Activated CD4-positive, alpha-beta memory T cell treated with anti-CD3 and anti-CD28 coated beads, Interleukin-2, amount 10 ng/mL, durations not matched to agents 7 days and 5 days (primary cell): Measurements from ENCODE around the gene FAM111B. TPM values are rescaled to one million over a fixed set of nuclear protein-coding genes. Genes with fewer than 3 reads are reported as not detected.
"Not testable (repeated sequence)": the region's sequence is repeated elsewhere in the genome, so short reads cannot be mapped to it uniquely, and the experiment has no call there.

Experiments
- CTCF ChIA-PET: fragments of 350-600 bp; sonication (Branson Sonifier 250); formaldehyde crosslinking; loops from one replicate; lab custom pipeline; 2021; ENCODE audit warnings: antibody characterized with exemption, inconsistent platforms; lab: Charles Lee
- POLR2A ChIA-PET: fragments of 350-600 bp; sonication (Branson Sonifier 250); formaldehyde crosslinking; loops from one replicate; lab custom pipeline; 2021; ENCODE audit warnings: antibody characterized with exemption; lab: Charles Lee
- DNase-seq: peaks from one replicate; pipeline ENCODE4 v3.0.0-alpha.2; 2020
- H3K27ac Mint-ChIP-seq: one replicate; pipeline ENCODE4 v1.8.0; 2021; ENCODE audit warnings: mild to moderate bottlenecking, mixed read lengths
- H3K27me3 Mint-ChIP-seq: one replicate; pipeline ENCODE4 v1.8.0; 2021; ENCODE audit warnings: mixed read lengths
- H3K36me3 Mint-ChIP-seq: one replicate; pipeline ENCODE4 v1.8.0; 2021; ENCODE audit warnings: low read depth, mixed read lengths
- H3K4me1 Mint-ChIP-seq: one replicate; pipeline ENCODE4 v1.8.0; 2021; ENCODE audit warnings: mixed read lengths
- H3K4me3 Mint-ChIP-seq: one replicate; pipeline ENCODE4 v1.8.0; 2021; ENCODE audit warnings: mild to moderate bottlenecking, mixed read lengths
- H3K9me3 Mint-ChIP-seq: one replicate; pipeline ENCODE4 v1.8.0; 2021; ENCODE audit warnings: mixed read lengths
- total RNA-seq, 2 experiments: library from RNA; stranded (reverse); gene quantifications; one replicate each; pipeline ENCODE4 v1.2.3, GENCODE V29; 2021

The FAM111B gene
- total RNA-seq, 2 experiments from 2014 or later, result 47.2 to 48.6 TPM

DNA sequence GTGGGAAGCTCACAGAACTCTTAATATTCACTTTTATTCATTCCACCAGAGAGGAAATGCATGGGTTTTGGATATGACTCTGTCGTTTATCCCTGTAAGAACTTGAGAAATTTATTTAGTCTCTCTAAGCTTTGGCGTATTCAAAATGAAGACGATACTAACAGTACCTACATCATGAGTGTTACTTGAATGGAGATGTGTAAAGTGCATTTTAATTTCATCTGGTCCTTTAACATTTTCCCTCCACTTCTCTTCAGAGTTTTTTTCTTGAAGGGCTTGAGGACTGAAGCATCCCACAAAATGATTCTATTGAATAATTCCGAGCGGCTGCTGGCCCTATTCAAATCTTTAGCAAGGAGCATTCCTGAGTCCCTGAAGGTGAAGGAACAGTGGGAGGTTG lies 21.0 kb upstream of the FAM111B start, which contains the start of gene GLYATL1B:
Gene GLYATL1B, plus strand, starts transcription at position 301 of the 400 bp plus-strand sequence. Its CDS starts 0 bp downstream, at position 301.
- H3K4me1 Mint-ChIP-seq, DNase-seq, POLR2A ChIA-PET, H3K36me3 Mint-ChIP-seq, H3K4me3 Mint-ChIP-seq, H3K27ac Mint-ChIP-seq, H3K9me3 Mint-ChIP-seq: not testable (repeated sequence)
- H3K27me3 Mint-ChIP-seq, result peaks cover 26% of the 10 kb centered on the region
- CTCF ChIA-PET, result interaction anchor here (1.6 kb wide), 1 partner anchor 72 kb away, joined by 3 read pairs; no protein-coding TSS in a partner anchor

DNA sequence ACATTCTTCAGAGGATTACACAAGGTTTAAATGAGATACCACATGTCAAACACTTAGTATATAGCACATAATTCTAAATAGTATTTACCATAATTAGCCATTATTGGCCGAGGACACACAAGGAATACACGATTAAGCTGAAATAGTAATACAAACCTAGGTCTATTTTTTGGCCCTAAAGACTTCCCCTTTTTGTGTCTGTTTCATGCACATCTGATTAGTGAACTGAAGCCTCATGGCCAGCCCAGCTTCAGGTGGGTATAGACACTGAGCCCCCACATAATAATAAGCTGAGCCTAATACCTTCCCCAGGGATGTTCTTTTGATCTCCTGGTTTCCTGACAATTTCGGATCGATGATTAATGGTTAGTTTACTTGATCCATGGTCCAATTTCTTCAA lies 18.9 kb upstream of the FAM111B start:
- no peak for DNase-seq
- Mint-ChIP-seq H3K36me3 (no peaks in the 10 kb centered on the region), H3K4me3 (no peak overlapping the region), H3K27me3 (peaks cover 27% of the 10 kb centered on the region), H3K27ac (no peak overlapping the region), H3K9me3 (no peaks in the 10 kb centered on the region), H3K4me1 (no peaks in the 10 kb centered on the region)
- POLR2A ChIA-PET, result no interaction called here
- CTCF ChIA-PET, result interaction anchor here (0.7 to 1.5 kb wide), 2 partner anchors 9 to 34 kb away, joined by 3 to 4 read pairs; no protein-coding TSS in a partner anchor

DNA sequence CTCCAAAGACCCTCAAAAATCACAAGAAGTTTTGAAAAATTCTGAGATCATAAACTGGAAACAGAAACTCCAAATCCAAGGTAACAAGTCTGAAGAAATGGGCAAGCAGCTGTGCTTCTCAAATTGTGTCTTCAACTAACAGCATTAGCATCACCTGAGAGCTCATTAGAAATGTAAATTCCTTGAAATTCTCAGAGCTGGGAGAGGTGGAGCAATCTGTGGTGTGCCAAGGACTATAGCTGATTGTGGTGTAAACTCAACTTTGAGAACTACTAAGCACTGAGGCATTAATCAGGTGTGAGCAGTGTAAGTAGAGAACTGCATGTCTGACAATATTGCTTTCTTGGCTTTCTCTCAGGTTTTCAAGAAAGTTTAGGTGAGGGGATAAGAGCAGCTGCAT lies 13.5 kb upstream of the FAM111B start:
- H3K27ac Mint-ChIP-seq, DNase-seq, H3K4me3 Mint-ChIP-seq, H3K36me3 Mint-ChIP-seq, POLR2A ChIA-PET, H3K9me3 Mint-ChIP-seq, H3K4me1 Mint-ChIP-seq: not testable (repeated sequence)
- CTCF ChIA-PET, result interaction anchor here (1.6 kb wide), 1 partner anchor 42 kb away, joined by 5 read pairs; no protein-coding TSS in a partner anchor
- H3K27me3 Mint-ChIP-seq, result peaks cover 18% of the 10 kb centered on the region

DNA sequence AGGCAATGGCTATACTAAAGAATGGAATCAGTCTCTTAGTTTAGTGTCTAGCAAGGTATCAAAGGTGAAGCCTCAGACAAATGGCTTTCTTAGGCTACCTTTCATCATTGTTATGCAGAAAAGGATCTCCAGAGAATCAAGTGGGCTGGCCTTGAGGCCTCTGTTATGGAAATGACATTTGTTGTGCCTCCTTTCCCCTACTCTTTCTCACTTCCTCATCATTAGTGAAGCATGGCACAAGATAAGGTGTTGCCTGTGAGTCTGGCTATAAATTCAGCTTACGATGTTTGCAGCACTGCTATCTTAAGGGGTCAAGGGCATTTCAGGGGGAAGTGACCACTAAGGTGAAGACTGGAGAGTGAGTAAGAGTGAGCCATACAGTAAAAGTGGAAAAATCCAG lies 11.8 kb upstream of the FAM111B start:
- DNase-seq, H3K4me3 Mint-ChIP-seq, H3K4me1 Mint-ChIP-seq, H3K27ac Mint-ChIP-seq, H3K9me3 Mint-ChIP-seq, POLR2A ChIA-PET, H3K36me3 Mint-ChIP-seq: not testable (repeated sequence)
- CTCF ChIA-PET, result interaction anchor here (0.8 to 3.8 kb wide), 4 partner anchors 12 to 76 kb away, joined by 3 to 37 read pairs (median 6); no protein-coding TSS in a partner anchor
- H3K27me3 Mint-ChIP-seq, result peaks cover 22% of the 10 kb centered on the region

DNA sequence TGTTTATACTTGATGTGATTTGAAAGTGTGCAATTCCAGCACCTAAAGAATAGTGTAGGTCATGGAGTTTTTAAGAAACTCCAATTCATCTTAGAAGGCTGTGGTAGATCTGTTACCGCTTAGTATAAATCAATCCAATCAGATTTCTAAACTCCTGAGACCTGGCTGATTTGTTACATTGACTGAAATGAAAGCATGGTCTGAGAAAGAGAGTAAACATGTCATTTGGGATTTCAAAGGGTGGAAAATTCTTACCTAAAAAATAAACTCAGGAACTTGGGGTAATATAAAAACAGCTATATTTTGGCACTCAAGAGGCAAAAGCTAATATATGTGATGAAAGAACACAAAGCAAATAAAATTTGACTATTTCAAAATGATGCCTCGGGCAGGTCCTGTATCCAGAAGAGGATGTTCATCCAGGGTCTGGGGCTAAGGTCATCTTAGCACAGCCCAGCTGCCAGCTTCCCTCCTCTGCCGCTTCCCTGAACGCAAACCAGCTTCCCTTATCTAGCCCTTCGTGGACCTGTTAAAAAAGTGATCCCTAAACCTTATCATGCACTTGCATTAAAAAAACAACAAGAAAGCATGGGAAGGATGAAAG lies 11.0 kb upstream of the FAM111B start:
- ChIA-PET CTCF (interaction anchor here (0.7 to 3.8 kb wide), 5 partner anchors 38 to 75 kb away, joined by 3 to 37 read pairs (median 4); no protein-coding TSS in a partner anchor), POLR2A (interaction anchor here (1.4 kb wide), 1 partner anchor 11 kb away, joined by 3 read pairs; the partner anchor contains the start of gene FAM111B)
- H3K4me3 Mint-ChIP-seq, H3K36me3 Mint-ChIP-seq, DNase-seq, H3K4me1 Mint-ChIP-seq, H3K9me3 Mint-ChIP-seq, H3K27ac Mint-ChIP-seq: not testable (repeated sequence)
- H3K27me3 Mint-ChIP-seq, result peaks cover 25% of the 10 kb centered on the region

DNA sequence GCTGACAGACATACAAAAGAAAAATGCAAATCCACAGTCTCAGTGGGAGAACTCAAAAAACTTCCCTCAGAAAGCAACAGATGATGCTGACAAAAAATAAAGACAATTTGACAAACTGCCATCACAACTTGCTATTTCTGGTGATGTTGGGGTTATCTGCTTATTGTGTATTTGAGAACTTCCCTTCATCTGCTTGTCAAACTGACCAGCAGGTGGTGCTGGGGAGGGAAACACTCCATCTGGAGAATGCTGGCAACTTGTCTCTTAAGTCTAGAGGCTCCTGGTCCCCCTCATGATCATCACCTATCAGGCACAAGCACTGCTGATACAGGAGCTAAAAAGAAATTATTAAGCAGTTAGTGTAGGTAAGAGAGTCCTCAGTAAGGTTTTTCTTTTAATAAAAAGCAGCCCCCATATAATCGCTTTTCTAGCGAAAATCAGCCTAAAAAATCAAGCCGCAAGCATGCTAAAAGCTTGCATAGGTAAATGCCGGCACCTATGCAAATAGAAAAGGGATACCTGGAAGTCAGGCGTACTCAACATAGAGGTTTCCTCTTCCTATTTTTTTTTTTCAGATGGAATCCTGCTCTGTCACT lies 9.8 kb upstream of the FAM111B start:
- POLR2A ChIA-PET, result interaction anchor here (1.4 kb wide), 1 partner anchor 10 kb away, joined by 3 read pairs; the partner anchor contains the start of gene FAM111B

DNA sequence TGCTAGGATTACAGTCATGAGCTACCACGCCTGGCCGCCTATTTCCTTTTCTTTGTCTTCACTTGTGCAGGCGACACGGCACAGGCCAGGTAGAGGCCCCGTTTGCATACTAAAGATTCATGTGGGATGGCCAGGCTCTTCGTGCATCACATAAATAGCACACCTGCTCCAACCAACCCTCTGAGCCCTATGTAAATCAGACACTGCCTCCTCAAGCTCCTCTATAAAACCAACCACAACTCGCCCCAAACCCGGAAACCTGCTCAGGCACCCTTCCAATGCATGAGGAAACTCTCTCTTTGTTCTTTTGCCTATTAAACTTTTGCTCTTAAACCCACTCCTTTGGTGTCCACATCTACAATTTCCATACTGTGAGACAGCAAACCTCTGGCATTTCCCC lies 9.1 kb upstream of the FAM111B start:
- peaks cover 23% of the 10 kb centered on the region for H3K27me3 Mint-ChIP-seq
- H3K27ac Mint-ChIP-seq, POLR2A ChIA-PET, H3K4me3 Mint-ChIP-seq, H3K36me3 Mint-ChIP-seq, DNase-seq, H3K9me3 Mint-ChIP-seq: not testable (repeated sequence)
- CTCF ChIA-PET, result interaction anchor here (0.6 to 3.8 kb wide), 9 partner anchors 10 to 60 kb away, joined by 3 to 37 read pairs (median 3); no protein-coding TSS in a partner anchor
- H3K4me1 Mint-ChIP-seq, result peaks cover 20% of the 10 kb centered on the region

More for the DNA sequence above, 9.8 kb upstream of the FAM111B start:
- H3K9me3 Mint-ChIP-seq, result no peaks in the 10 kb centered on the region
- H3K27ac Mint-ChIP-seq, result no peak overlapping the region
- CTCF ChIA-PET, result interaction anchor here (0.6 to 3.8 kb wide), 9 partner anchors 9 to 61 kb away, joined by 3 to 37 read pairs (median 3); no protein-coding TSS in a partner anchor
- DNase-seq, result peak; percentile 73
- H3K36me3 Mint-ChIP-seq, result no peaks in the 10 kb centered on the region
- H3K4me3 Mint-ChIP-seq, result no peak overlapping the region
- peaks cover 23% of the 10 kb centered on the region for H3K27me3 Mint-ChIP-seq
- H3K4me1 Mint-ChIP-seq, result peaks cover 14% of the 10 kb centered on the region

DNA sequence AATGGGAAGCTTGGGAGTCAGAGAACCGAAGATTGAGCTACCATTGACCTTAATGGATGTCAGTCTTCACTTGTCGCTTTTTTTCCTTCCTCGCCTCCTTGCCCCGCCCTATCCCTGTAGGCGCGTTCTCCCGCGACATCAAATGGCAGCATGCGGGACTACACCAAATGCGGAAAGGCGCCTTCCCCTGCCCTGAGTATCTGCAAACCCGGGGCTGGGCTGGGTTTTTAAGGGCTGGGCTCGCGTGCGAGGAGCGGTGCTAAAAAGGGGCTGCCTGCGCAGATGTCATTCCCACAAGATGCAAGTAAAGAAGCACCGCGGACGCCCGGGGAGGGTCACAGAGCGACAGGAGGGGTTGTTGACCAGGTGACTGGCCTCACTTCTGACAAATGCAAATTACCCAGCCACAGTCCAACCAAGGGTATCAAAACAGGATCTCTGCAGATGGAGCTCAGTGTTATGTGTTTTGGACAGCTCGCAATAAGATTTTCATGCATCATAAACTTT lies 4.7 kb upstream of the FAM111B start:
- H3K36me3 Mint-ChIP-seq, result peaks cover 2% of the 10 kb centered on the region
- no peaks in the 10 kb centered on the region for H3K9me3 Mint-ChIP-seq
- peaks cover 19% of the 10 kb centered on the region for H3K27me3 Mint-ChIP-seq
- peak; percentile 75 for DNase-seq
- peaks cover 45% of the 10 kb centered on the region for H3K4me1 Mint-ChIP-seq
- no peak overlapping the region for H3K27ac Mint-ChIP-seq
- ChIA-PET CTCF (interaction anchor here (0.8 to 3.6 kb wide), 3 partner anchors 38 to 56 kb away, joined by 3 to 9 read pairs (median 3); no protein-coding TSS in a partner anchor), POLR2A (interaction anchor here (1.4 kb wide), 1 partner anchor 40 kb away, joined by 3 read pairs; the partner anchor contains the start of gene FAM111A)
- H3K4me3 Mint-ChIP-seq, result peak overlapping the region; percentile 66

DNA sequence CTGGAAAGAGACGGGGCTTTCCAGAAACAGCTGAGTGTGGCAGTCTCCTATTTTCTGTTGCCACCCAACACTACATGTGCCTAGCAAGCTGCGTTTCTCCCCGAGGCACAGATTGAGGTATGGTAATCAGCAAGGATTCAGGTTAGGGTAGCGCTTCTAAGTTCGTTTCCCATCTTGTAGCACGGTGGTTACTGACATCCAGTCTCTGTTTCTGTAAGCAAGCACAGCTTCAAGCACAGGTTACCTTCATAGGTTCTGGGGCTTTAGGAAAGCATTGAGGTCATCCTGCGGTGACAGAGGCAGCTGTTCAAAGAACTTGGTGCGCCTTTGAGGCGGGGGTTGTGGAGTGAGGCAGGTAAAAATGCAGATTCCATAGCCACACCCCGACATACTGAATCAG lies 684 bp downstream of the FAM111B start:
- POLR2A ChIA-PET, result interaction anchor here (0.8 to 7.2 kb wide), 18 partner anchors 11 to 534 kb away, joined by 3 to 169 read pairs (median 6); partner anchors contain the start of genes DTX4, FAM111A, LPXN and OSBP

DNA sequence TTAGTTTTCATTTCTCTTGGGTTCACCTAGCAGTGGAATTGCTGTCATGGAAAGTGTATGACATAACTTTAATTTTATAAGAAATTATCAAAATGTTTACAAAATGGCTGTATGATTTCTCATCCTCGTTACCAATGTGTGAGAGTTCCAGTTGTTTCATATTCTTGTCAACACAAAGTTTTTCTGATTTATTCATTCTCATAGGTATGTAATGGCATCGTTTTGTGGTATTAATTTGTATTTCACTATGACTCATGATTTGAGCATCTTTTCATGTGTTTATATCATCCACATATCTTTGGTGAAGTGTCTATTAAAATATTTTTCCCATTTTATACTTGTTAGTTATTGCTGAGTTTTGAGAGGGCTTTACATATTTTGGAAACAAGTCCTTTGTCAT lies 5.5 kb downstream of the FAM111B start:
- Mint-ChIP-seq H3K4me1 (peaks cover 66% of the 10 kb centered on the region), H3K36me3 (peaks cover 90% of the 10 kb centered on the region), H3K9me3 (peaks cover 12% of the 10 kb centered on the region), H3K4me3 (no peak overlapping the region), H3K27ac (no peak overlapping the region), H3K27me3 (no peaks in the 10 kb centered on the region)
- CTCF ChIA-PET, result no interaction called here
- DNase-seq, result no peak
- POLR2A ChIA-PET, result no interaction called here

More for the DNA sequence above, 684 bp downstream of the FAM111B start:
- CTCF ChIA-PET, result interaction anchor here (0.7 to 3.8 kb wide), 6 partner anchors 13 to 64 kb away, joined by 3 to 39 read pairs (median 10); partner anchors contain the start of gene DTX4
- peak overlapping the region; percentile 72 for H3K27ac Mint-ChIP-seq
- DNase-seq, result peak; percentile 43
- peaks cover 75% of the 10 kb centered on the region for H3K4me1 Mint-ChIP-seq
- peaks cover 44% of the 10 kb centered on the region for H3K36me3 Mint-ChIP-seq
- H3K9me3 Mint-ChIP-seq, H3K27me3 Mint-ChIP-seq: not testable (repeated sequence)
- H3K4me3 Mint-ChIP-seq, result peak overlapping the region; percentile 86

DNA sequence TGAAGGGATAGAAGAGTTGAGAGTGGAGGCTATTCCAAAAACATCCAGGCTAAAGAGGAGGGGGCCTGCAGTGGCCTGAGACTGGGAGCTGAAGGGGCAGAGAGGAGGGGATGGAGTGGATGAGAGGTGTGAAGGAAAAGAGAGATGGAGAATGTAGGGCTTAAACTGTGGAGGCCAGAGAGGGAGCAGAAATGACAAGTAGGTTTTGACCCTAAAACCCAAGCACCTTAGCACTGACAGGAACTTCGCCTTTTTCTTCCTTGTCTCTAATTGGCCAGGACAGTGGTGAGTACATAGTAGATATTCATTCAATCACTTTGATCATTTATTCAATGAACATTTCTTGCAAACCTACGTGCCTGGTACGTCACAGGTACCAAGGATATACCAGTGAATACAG lies 7.3 kb downstream of the FAM111B start:
- CTCF ChIA-PET, result no interaction called here
- peaks cover 95% of the 10 kb centered on the region for H3K36me3 Mint-ChIP-seq
- no peak overlapping the region for H3K4me3 Mint-ChIP-seq
- DNase-seq, result no peak
- POLR2A ChIA-PET, result interaction anchor here (1.1 to 1.6 kb wide), 2 partner anchors 26 to 30 kb away, joined by 5 read pairs; no protein-coding TSS in a partner anchor
- H3K4me1 Mint-ChIP-seq, result peaks cover 48% of the 10 kb centered on the region
- H3K27ac Mint-ChIP-seq, result no peak overlapping the region
- no peaks in the 10 kb centered on the region for H3K27me3 Mint-ChIP-seq
- H3K9me3 Mint-ChIP-seq, result peaks cover 27% of the 10 kb centered on the region

DNA sequence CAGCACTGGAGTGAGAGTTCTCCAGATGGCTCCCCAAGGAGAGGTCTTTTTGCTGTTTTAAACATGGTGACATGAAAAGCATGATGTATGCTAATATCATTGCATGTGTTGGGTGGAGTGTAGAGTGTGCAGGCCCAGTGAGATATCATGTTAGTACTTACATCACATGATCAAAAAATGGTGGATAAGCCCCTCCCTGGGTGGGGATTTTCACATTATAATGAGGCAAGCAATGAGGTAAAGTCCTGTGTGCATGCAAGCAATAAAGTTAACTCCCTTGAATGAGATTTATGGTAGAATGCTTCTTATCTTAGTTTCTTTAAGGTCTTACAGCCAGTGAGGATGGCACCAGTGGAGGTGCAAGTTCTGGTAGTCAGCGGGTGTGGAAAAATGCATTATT lies 8.5 kb downstream of the FAM111B start:
- H3K9me3 Mint-ChIP-seq, result peaks cover 27% of the 10 kb centered on the region

More for the DNA sequence above, 8.5 kb downstream of the FAM111B start:
- no peak overlapping the region for H3K4me3 Mint-ChIP-seq
- CTCF ChIA-PET, result no interaction called here
- peaks cover 92% of the 10 kb centered on the region for H3K36me3 Mint-ChIP-seq
- peaks cover 37% of the 10 kb centered on the region for H3K4me1 Mint-ChIP-seq
- no peak for DNase-seq
- POLR2A ChIA-PET, result no interaction called here
- no peaks in the 10 kb centered on the region for H3K27me3 Mint-ChIP-seq
- H3K27ac Mint-ChIP-seq, result no peak overlapping the region
